Smooth muscle cell (in vitro differentiated cells): ENCODE data around the gene TACC3. TPM values are rescaled to one million over a fixed set of nuclear protein-coding genes. Genes with fewer than 3 reads are reported as not detected.

ENCODE experiments used
- DNase-seq: peaks from one replicate; lab custom pipeline; 2025; ENCODE audit not compliant: unreplicated experiment; lab: John Stamatoyannopoulos, UW
- H2AFZ ChIP-seq: fragments of 200-600 bp; sonication (generic); 2 replicates; pipeline ENCODE4 v1.6.0; 2016; ENCODE audit warnings: antibody characterized with exemption, low read depth, mild to moderate bottlenecking
- H3F3A ChIP-seq: fragments of 200-600 bp; sonication (generic); 2 replicates; pipeline ENCODE4 v1.6.0; 2017; ENCODE audit warnings: antibody characterized with exemption, low read depth
- H3K27ac ChIP-seq: fragments of 200-600 bp; sonication (generic); 2 replicates; pipeline ENCODE4 v1.5.1; 2016; ENCODE audit warnings: low read depth, mild to moderate bottlenecking
- H3K27me3 ChIP-seq: fragments of 200-600 bp; sonication (generic); 2 replicates; pipeline ENCODE4 v1.6.1; 2016; ENCODE audit warnings: low read depth, mild to moderate bottlenecking
- H3K36me3 ChIP-seq: fragments of 200-600 bp; sonication (generic); 2 replicates; pipeline ENCODE4 v1.5.1; 2016; ENCODE audit warnings: low read depth
- H3K4me1 ChIP-seq: fragments of 200-600 bp; sonication (generic); 2 replicates; pipeline ENCODE4 v1.5.1; 2016; ENCODE audit warnings: low read depth
- H3K4me2 ChIP-seq: fragments of 200-600 bp; sonication (generic); 2 replicates; pipeline ENCODE4 v1.6.0; 2016; ENCODE audit warnings: mild to moderate bottlenecking
- H3K4me3 ChIP-seq: fragments of 200-600 bp; sonication (generic); 2 replicates; pipeline ENCODE4 v1.5.1; 2016; ENCODE audit warnings: mild to moderate bottlenecking
- H3K79me2 ChIP-seq: fragments of 200-600 bp; sonication (generic); 2 replicates; pipeline ENCODE4 v1.6.0; 2016; ENCODE audit warnings: low read depth, mild to moderate bottlenecking
- H3K9ac ChIP-seq: fragments of 200-600 bp; sonication (generic); 2 replicates; pipeline ENCODE4 v1.6.0; 2016; ENCODE audit warnings: low read depth
- H3K9me3 ChIP-seq: fragments of 200-600 bp; sonication (generic); replicated peaks from 2 replicates; pipeline ENCODE4 v1.5.1; 2016; ENCODE audit warnings: low read depth
- H4K20me1 ChIP-seq: fragments of 200-600 bp; sonication (generic); 2 replicates; pipeline ENCODE4 v1.6.0; 2016; ENCODE audit warnings: low read depth
- WGBS: methylation state at CpG from one replicate; pipeline ENCODE4 v1.1.7; 2016; ENCODE audit warnings: low lambda C conversion rate; 5-methylcytosine and 5-hydroxymethylcytosine counted together
- polyA plus RNA-seq: library from polyadenylated mRNA; unstranded; fragments of >200 nt; fragmentation: Nextera tagmentation; extraction: Ambion mirVana; gene quantifications from 2 replicates; pipeline ENCODE4 v1.2.1, GENCODE V29; 2016
- total RNA-seq: library from RNA; depleted of rRNA; stranded (reverse); fragments of >200 nt; gene quantifications from 2 replicates; pipeline ENCODE4 v1.2.3, GENCODE V29; 2014
- TF ChIP-seq, protein P1 (sequence below): fragments of 200-600 bp; sonication (generic); IDR thresholded peaks from 2 replicates; pipeline ENCODE4 v1.5.1; 2017; ENCODE audit warnings: borderline replicate concordance, mild to moderate bottlenecking, antibody characterized with exemption; ENCODE audit not compliant: insufficient read depth, poor library complexity, severe bottlenecking

Gene TACC3
- total and polyA plus RNA-seq, 2 experiments from 2014 or later: 12.5 to 19.4 TPM

DNA sequence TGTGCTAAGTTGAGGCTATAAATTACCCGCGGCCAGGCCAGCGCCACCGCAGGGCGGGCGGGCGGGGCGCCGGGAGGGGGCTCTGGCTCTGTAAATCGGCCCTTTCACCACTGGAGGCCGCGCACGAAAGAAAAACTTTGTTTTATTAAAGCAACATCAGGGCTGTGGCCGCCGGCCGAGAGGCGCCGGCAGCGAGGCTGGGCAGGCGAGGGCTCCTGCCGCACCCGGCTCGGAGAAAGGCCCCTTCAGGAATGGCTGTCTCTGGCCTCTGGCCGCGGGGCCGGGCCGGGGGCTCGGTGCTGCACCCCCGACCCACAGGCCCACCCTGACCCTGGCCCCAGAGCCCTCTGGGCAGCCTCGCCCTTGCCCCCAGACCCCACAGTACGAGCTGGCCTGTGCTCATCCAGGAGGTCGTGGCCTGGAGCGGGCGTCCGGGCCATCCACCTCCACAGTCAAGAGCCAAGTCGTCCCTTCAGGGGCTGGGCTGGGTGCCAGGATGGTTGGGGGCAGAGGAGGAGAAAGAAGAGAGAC is 42.3 kb downstream of the TACC3 start:
- no peak overlapping the region for H3K9ac ChIP-seq
- H3K4me1 ChIP-seq: peaks cover 38% of the 10 kb centered on the region
- no peaks in the 10 kb centered on the region for H3F3A ChIP-seq
- DNase-seq: peak; percentile 30
- no peaks in the 10 kb centered on the region for H3K9me3 ChIP-seq
- no peaks in the 10 kb centered on the region for H4K20me1 ChIP-seq
- WGBS: 26% methylated on average over 35 of the region's 36 CpGs
- no peaks in the 10 kb centered on the region for H3K27me3 ChIP-seq
- peak overlapping the region; percentile 49 for H2AFZ ChIP-seq
- TF ChIP-seq, protein P1, sequence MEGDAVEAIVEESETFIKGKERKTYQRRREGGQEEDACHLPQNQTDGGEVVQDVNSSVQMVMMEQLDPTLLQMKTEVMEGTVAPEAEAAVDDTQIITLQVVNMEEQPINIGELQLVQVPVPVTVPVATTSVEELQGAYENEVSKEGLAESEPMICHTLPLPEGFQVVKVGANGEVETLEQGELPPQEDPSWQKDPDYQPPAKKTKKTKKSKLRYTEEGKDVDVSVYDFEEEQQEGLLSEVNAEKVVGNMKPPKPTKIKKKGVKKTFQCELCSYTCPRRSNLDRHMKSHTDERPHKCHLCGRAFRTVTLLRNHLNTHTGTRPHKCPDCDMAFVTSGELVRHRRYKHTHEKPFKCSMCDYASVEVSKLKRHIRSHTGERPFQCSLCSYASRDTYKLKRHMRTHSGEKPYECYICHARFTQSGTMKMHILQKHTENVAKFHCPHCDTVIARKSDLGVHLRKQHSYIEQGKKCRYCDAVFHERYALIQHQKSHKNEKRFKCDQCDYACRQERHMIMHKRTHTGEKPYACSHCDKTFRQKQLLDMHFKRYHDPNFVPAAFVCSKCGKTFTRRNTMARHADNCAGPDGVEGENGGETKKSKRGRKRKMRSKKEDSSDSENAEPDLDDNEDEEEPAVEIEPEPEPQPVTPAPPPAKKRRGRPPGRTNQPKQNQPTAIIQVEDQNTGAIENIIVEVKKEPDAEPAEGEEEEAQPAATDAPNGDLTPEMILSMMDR: no peak
- H3K36me3 ChIP-seq: no peaks in the 10 kb centered on the region
- no peaks in the 10 kb centered on the region for H3K79me2 ChIP-seq
- no peak overlapping the region for H3K27ac ChIP-seq
- H3K4me3 ChIP-seq: peak overlapping the region; percentile 18
- peak overlapping the region; percentile 79 for H3K4me2 ChIP-seq

DNA sequence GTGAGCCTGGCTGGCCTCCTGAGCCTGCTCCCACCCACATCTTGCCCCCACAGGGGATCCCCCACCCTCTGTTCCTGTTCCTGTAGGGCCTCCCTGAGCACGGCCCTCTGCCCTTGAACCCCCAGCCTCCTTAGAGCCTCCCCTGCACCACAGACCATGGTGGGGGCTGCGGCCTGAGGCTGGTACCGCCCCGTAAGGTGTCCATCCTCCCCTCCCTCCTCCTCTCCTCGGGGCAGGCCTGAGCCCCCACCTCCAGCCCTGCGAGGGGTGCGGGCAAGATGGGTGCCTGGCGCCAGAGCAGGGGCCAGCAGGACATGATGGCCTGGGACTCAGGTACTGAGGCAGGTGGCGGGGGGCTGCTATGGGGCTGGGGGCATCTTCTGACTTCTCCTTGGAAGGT is 43.3 kb downstream of the TACC3 start:
- H3K36me3 ChIP-seq: no peaks in the 10 kb centered on the region
- no peaks in the 10 kb centered on the region for H3F3A ChIP-seq
- no peak overlapping the region for H3K4me2 ChIP-seq
- no peaks in the 10 kb centered on the region for H3K79me2 ChIP-seq
- H3K27ac ChIP-seq: no peak overlapping the region
- peaks cover 44% of the 10 kb centered on the region for H3K4me1 ChIP-seq
- 100% methylated on average over 8 of the region's 9 CpGs for WGBS
- H3K4me3 ChIP-seq: no peak overlapping the region
- TF ChIP-seq, protein P1: no peak
- no peak overlapping the region for H2AFZ ChIP-seq
- H3K9me3 ChIP-seq: no peaks in the 10 kb centered on the region
- H3K9ac ChIP-seq: no peak overlapping the region
- H3K27me3 ChIP-seq: no peaks in the 10 kb centered on the region
- no peak for DNase-seq
- no peaks in the 10 kb centered on the region for H4K20me1 ChIP-seq

DNA sequence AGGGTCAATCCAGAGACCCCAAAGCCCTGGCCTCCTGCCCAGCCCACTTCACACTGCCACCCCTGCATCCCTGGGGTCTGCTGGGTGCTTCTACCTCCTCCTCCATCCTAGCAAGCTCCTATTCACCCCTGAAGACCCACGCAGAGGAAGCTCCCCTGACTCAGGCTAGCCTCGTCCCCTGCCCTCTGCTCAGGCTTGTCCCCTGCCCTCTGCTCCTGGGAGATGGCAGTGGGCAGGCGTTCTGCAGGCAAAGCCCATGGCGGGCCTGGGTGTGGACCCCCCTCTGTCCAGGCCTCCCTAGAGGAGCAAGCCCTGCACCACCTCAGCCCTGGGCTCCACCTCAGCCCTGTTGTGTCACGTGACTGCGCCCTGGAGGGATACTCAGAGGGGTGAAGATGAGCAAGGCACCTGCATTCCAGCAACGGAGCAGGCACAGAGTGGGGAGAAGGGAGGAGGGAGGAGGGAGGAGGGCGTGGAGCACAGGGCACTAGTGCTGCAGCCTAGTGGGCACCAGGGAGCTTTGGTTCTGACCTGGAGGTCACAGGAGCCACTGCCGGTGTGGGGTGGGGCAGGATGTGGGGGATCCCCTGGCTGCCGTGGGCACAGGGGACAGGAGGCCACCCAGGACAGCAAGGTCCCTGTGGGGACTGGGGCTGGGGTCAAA is 44.2 kb downstream of the TACC3 start:
- Histone ChIP-seq H3K9ac (no peak overlapping the region), H3K27me3 (no peaks in the 10 kb centered on the region), H3K27ac (no peak overlapping the region), H3K4me3 (no peak overlapping the region), H3K4me2 (no peak overlapping the region), H2AFZ (no peak overlapping the region), H3K9me3 (no peaks in the 10 kb centered on the region), H3K4me1 (peaks cover 50% of the 10 kb centered on the region), H3K79me2 (no peaks in the 10 kb centered on the region), H3K36me3 (no peaks in the 10 kb centered on the region), H3F3A (no peaks in the 10 kb centered on the region), H4K20me1 (no peaks in the 10 kb centered on the region)
- DNase-seq: no peak
- WGBS: 90% methylated on average over 6 of the region's 10 CpGs
- TF ChIP-seq, protein P1: no peak
